AG09309 (cell line): ENCODE measurements around the gene ZBTB16.

Source experiments
- DNase-seq: peaks from one replicate; pipeline ENCODE4 v3.0.0-alpha.2; 2010; ENCODE audit warnings: low read depth
- H3K4me3 ChIP-seq: 2 replicates; pipeline ENCODE4 v1.5.1; 2011; ENCODE audit warnings: mild to moderate bottlenecking, low read depth, low read length, moderate library complexity; ENCODE audit not compliant: control insufficient read depth
- CTCF ChIP-seq: IDR thresholded peaks from 2 replicates; pipeline ENCODE4 v1.5.1; 2011; ENCODE audit warnings: mild to moderate bottlenecking, low read depth, low read length, inconsistent platforms; ENCODE audit not compliant: insufficient read depth, control insufficient read depth; ENCODE audit errors: missing control alignments

The ZBTB16 gene

GRCh38 chr11:114166897-114167323, 107.4 kb downstream of the ZBTB16 start:
- H3K4me3 ChIP-seq: no peak overlapping the region
- TF ChIP-seq CTCF: no peak
- peak; percentile 81 for DNase-seq

- TF ChIP-seq CTCF: no peak
- no peak overlapping the region for H3K4me3 ChIP-seq
- DNase-seq: no peak
These were observed 107.8 kb downstream of the ZBTB16 start for GRCh38 chr11:114167355-114167754.

- DNase-seq: no peak
- no peak overlapping the region for H3K4me3 ChIP-seq
- no peak for TF ChIP-seq CTCF
These were observed 108.4 kb downstream of the ZBTB16 start for GRCh38 chr11:114167771-114168448.

- no peak overlapping the region for H3K4me3 ChIP-seq
- no peak for DNase-seq
- TF ChIP-seq CTCF: no peak
These were observed 109.2 kb downstream of the ZBTB16 start for GRCh38 chr11:114168691-114169090.

GRCh38 chr11:114169321-114169749, 109.8 kb downstream of the ZBTB16 start:
- peak; percentile 17 for DNase-seq
- H3K4me3 ChIP-seq: no peak overlapping the region
- TF ChIP-seq CTCF: no peak

GRCh38 chr11:114169821-114170220, 110.3 kb downstream of the ZBTB16 start:
- DNase-seq: no peak
- TF ChIP-seq CTCF: no peak
- no peak overlapping the region for H3K4me3 ChIP-seq
